Natural killer cell (primary cell): ENCODE measurements around the gene SPECC1L. TPM values are rescaled to one million over a fixed set of nuclear protein-coding genes. Genes with fewer than 3 reads are reported as not detected.

Experiments
- ATAC-seq, 3 donors: fragments of 150-1000 bp in 2 of 3; fragments of 200-7000 bp in 1 of 3; cut with Tn5 transposase; 1 replicate in 1 of 3; 2 replicates in 2 of 3; pipeline ENCODE4 v1.10.0; 2021; ENCODE audit warnings: mild to moderate bottlenecking in 2 of 3, moderate library complexity in 2 of 3
- DNase-seq, 2 donors: peaks; one replicate each; pipeline versions ENCODE4 v3.0.0 to v3.0.0-alpha.2; 2013 to 2021; ENCODE audit warnings: mixed read lengths in 1 of 2
- H3K27ac ChIP-seq: one replicate; pipeline ENCODE4 v1.5.1; 2013; ENCODE audit warnings: mild to moderate bottlenecking, low read length
- H3K27me3 ChIP-seq: one replicate; pipeline ENCODE4 v1.6.1; 2013; ENCODE audit warnings: low read length; ENCODE audit not compliant: control insufficient read depth, insufficient read depth
- H3K36me3 ChIP-seq: one replicate; pipeline ENCODE4 v1.6.1; 2013; ENCODE audit warnings: low read length; ENCODE audit not compliant: control insufficient read depth, insufficient read depth
- H3K4me1 ChIP-seq: one replicate; pipeline ENCODE4 v1.6.1; 2013; ENCODE audit warnings: low read length; ENCODE audit not compliant: control insufficient read depth, insufficient read depth
- H3K4me3 ChIP-seq: one replicate; pipeline ENCODE4 v1.5.1; 2013; ENCODE audit warnings: low read length
- H3K9me3 ChIP-seq: one replicate; pipeline ENCODE4 v1.6.1; 2013; ENCODE audit warnings: low read length; ENCODE audit not compliant: control insufficient read depth, insufficient read depth
- H3K27ac Mint-ChIP-seq, 2 donors: one replicate each; pipeline ENCODE4 v1.8.0; 2022; ENCODE audit warnings: mild to moderate bottlenecking in 2 of 2, mixed read lengths in 2 of 2, moderate library complexity in 1 of 2
- H3K27me3 Mint-ChIP-seq, 2 donors: one replicate each; pipeline ENCODE4 v1.8.0; 2022; ENCODE audit warnings: low read depth in 2 of 2, mixed read lengths in 2 of 2
- H3K36me3 Mint-ChIP-seq: one replicate; pipeline ENCODE4 v1.8.0; 2022; ENCODE audit warnings: mixed read lengths
- H3K4me1 Mint-ChIP-seq, 2 donors: one replicate each; pipeline ENCODE4 v1.8.0; 2022; ENCODE audit warnings: mixed read lengths in 2 of 2
- H3K4me3 Mint-ChIP-seq: one replicate; pipeline ENCODE4 v1.8.0; 2022; ENCODE audit warnings: mild to moderate bottlenecking, moderate library complexity, mixed read lengths
- H3K9me3 Mint-ChIP-seq, 2 donors: one replicate each; pipeline ENCODE4 v1.8.0; 2022; ENCODE audit warnings: mixed read lengths in 2 of 2
- CTCF ChIP-seq: fragments of 200-600 bp; IDR thresholded peaks from one replicate; pipeline ENCODE4 v1.8.0; 2022; ENCODE audit warnings: antibody characterized with exemption
- WGBS: methylation state at CpG from one replicate; pipeline ENCODE4 v1.1.7; 2013; ENCODE audit warnings: missing lambda C conversion rate; ENCODE audit not compliant: insufficient coverage; 5-methylcytosine and 5-hydroxymethylcytosine counted together
- intact Hi-C: fragments of 100-400 bp; cut with micrococcal nuclease; formaldehyde crosslinking; loops from one replicate; pipeline ENCODE4 v1.14.2; 2022
- total RNA-seq, 4 donors: library from RNA; stranded (reverse); fragments of 120-200 nt in 1 of 4; gene quantifications; one replicate each; pipeline versions ENCODE4 v1.2.3 to v1.2.4, GENCODE V29; 2013 to 2022

Gene SPECC1L
- total RNA-seq, 3 donors from 2014 or later (not counting 1 experiment from before 2014, with no cell fraction given): 46.1 to 52.9 (median 48.5) TPM

GRCh38 chr22:24413736-24414385 lies 143.2 kb downstream of the SPECC1L start:
- Mint-ChIP-seq H3K9me3 (no peaks in the 10 kb centered on the region), H3K27ac (no peak overlapping the region), H3K36me3 (no peaks in the 10 kb centered on the region), H3K27me3 (no peaks in the 10 kb centered on the region), H3K4me1 (peaks cover 16 to 17% of the 10 kb centered on the region in 2 donors), H3K4me3 (no peak overlapping the region)
- Histone ChIP-seq H3K4me3 (no peak overlapping the region), H3K9me3 (no peaks in the 10 kb centered on the region), H3K27me3 (no peaks in the 10 kb centered on the region), H3K27ac (no peak overlapping the region), H3K36me3 (peaks cover 32% of the 10 kb centered on the region), H3K4me1 (peaks cover 18% of the 10 kb centered on the region)
- intact Hi-C loops: no loop called here
- no peak for TF ChIP-seq CTCF
- DNase-seq (no peak), ATAC-seq (no peak)
- WGBS: 95% methylated on average over 18 of the region's 18 CpGs

GRCh38 chr22:24414523-24414922 lies 143.9 kb downstream of the SPECC1L start:
- H3K9me3 Mint-ChIP-seq: no peaks in the 10 kb centered on the region
- Histone ChIP-seq H3K4me1 (peaks cover 12% of the 10 kb centered on the region), H3K27me3 (no peaks in the 10 kb centered on the region), H3K9me3 (no peaks in the 10 kb centered on the region), H3K4me3 (no peak overlapping the region), H3K36me3 (peaks cover 32% of the 10 kb centered on the region), H3K27ac (no peak overlapping the region)
- no peaks in the 10 kb centered on the region for H3K27me3 Mint-ChIP-seq
- intact Hi-C loops: no loop called here
- 96% methylated on average over 21 of the region's 21 CpGs for WGBS
- H3K4me1 Mint-ChIP-seq: peaks cover 12 to 13% of the 10 kb centered on the region in 2 donors
- no peak for TF ChIP-seq CTCF
- H3K27ac Mint-ChIP-seq: no peak overlapping the region
- H3K4me3 Mint-ChIP-seq: no peak overlapping the region
- no peaks in the 10 kb centered on the region for H3K36me3 Mint-ChIP-seq
- no peak for ATAC-seq
- DNase-seq: no peak

GRCh38 chr22:24414984-24415945 lies 144.6 kb downstream of the SPECC1L start:
- no peaks in the 10 kb centered on the region for H3K27me3 ChIP-seq
- H3K9me3 ChIP-seq: no peaks in the 10 kb centered on the region
- H3K27me3 Mint-ChIP-seq: no peaks in the 10 kb centered on the region
- peaks cover 32% of the 10 kb centered on the region for H3K36me3 ChIP-seq
- H3K9me3 Mint-ChIP-seq: no peaks in the 10 kb centered on the region
- H3K4me3 ChIP-seq: no peak overlapping the region
- no peak for TF ChIP-seq CTCF
- intact Hi-C loops: no loop called here
- H3K36me3 Mint-ChIP-seq: no peaks in the 10 kb centered on the region
- no peak overlapping the region for H3K27ac Mint-ChIP-seq
- DNase-seq (no peak), ATAC-seq (no peak)
- H3K27ac ChIP-seq: no peak overlapping the region
- 94% methylated on average over 25 of the region's 26 CpGs for WGBS
- peaks cover 4% of the 10 kb centered on the region for H3K4me1 ChIP-seq
- peaks cover 5 to 7% of the 10 kb centered on the region in 2 donors for H3K4me1 Mint-ChIP-seq
- H3K4me3 Mint-ChIP-seq: no peak overlapping the region
